ENCODE data around the gene SAC3D1.

Gene SAC3D1

DNA sequence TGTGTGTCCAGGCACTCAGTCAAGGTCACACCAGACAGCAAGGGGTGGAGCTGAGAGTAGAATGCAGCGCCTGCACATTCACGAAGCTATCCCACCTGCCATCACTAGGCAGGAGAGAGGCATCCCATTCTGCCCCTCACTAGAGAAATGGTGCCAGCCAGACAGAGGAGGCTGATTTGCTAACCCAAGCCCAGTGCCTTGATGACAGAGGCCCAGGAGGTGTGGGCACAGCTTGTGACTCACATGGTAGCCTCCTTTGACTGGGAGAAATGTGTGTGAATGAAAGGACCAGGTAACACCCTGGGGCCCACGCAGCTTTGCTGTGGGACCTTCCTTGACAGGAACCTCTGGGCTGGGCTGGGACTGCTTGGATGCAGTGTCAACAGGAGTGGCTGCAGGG lies 22.5 kb downstream of the SAC3D1 start:
- DNase-seq = no peak

DNA sequence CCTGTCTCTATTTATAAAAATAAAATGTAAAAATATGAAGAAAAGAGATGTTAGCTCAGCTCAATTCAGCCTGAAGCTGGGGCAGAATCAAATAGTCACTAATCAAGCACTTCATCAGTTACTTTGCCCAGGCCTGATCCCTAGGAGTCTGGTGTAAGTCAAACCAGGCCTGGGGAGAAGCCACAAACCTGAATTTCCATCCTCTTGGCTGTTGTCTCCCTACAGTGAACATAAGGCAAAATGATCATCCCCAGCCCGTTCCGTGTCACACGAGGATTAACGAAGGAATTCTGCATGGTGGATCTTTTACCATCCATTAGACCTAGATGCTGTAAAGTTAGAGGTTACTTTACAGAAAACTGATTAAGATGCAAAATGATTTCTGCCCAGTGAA lies 23.8 kb downstream of the SAC3D1 start:
- no peak for DNase-seq

DNA sequence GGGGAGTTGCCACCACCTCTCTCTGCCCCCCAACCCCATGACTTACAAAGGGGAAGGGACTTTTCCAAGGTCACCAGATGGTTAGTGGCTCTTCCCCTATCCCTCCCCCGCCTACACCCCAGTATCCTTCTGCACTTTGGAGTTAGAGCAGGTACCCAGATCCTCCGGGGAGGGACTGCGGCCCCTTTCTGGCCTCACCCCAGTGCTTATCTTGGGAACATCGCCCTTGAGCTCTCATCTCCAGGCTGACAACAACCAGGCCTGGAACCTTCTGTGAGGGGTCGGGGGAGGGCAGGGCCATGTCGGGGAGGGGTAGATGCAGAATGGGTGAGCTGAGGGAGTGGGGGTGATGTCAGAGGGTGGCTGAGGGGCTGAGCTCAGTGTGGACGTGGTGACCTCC lies 24.8 kb downstream of the SAC3D1 start:
- no peak for DNase-seq

DNA sequence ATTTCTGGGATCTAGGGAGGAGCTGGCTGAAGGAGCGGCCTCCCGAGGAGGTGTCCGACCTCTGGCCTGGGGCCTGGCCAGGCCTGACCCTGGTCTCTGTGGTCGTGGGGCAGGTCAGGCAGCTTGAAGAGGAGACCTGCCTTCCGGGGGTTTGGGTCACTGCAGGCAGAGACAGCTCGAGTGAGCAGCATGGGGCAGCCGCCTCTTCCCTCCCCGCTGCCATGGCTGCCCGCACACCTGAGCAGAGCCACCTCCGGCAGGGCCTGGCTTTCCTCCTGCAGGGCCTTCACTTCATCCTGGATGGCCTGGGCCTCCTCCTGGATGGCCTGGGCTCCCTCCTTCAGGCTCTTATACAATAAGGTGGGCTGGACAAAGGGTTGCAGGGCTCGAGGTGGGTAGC lies 25.3 kb downstream of the SAC3D1 start:
- no peak for DNase-seq

DNA sequence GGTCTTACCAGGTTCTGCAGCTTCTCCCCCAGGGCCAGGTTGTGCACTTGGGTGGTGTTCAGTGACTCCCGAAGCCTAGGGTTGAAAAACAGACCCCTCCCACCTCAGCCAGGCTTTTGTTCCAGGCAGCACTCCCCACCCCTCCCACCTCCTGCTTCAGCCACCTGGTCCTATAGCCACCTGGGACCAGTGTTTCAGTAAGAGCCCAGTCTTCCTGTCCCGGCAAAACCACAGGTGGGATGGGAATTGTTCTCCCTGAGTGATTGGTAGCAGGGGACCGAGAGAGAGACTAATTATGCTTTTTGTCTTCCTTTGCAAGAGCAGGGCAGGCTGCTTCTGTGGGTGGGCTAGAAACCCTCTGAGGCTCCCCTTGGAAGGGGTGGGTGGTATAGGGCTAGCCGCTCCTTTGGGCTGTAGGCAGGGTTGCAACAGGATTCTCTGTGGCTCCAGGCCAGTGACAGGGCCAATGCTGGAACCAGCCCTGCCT lies 25.8 kb downstream of the SAC3D1 start:
- DNase-seq = no peak

DNA sequence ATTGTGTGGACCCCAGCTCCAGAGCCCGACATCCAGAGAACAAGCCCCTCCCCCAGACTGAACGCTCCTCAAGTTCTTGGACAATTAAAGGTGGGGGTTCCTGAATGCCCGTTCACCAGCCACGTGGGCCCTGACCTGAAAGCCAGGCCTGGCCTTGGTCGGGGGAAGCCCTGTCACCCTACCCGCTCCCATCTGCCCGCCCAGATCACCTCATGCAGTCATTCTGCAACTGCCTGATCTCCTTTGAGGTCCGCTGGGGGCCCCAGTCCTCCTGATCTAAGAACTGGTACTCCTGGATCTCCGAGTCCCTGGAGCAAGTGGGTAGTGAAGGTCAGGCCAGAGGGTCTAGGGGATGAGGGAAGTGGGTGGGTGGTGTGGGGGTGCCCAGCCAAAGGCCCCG lies 26.4 kb downstream of the SAC3D1 start:
- no peak for DNase-seq

DNA sequence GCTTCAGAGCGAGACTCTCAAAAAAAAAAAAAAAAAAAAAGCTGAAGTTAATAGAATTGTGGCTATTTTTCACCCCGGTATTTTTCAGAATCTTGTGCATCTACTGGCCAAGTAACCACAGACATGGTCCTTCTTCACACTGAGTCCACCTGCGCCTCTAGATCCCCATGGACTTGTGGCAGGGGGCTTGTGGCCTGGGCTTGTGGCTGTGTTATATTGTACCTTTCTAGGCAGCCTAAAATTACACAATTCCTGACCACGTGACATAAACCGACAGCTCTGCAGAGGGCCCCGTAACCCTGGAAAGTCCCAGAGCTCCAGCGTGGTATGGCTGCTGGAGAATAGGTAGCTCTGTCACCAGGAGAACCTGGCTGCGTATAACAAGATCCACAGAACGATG lies 28.2 kb downstream of the SAC3D1 start:
- DNase-seq = no peak

DNA sequence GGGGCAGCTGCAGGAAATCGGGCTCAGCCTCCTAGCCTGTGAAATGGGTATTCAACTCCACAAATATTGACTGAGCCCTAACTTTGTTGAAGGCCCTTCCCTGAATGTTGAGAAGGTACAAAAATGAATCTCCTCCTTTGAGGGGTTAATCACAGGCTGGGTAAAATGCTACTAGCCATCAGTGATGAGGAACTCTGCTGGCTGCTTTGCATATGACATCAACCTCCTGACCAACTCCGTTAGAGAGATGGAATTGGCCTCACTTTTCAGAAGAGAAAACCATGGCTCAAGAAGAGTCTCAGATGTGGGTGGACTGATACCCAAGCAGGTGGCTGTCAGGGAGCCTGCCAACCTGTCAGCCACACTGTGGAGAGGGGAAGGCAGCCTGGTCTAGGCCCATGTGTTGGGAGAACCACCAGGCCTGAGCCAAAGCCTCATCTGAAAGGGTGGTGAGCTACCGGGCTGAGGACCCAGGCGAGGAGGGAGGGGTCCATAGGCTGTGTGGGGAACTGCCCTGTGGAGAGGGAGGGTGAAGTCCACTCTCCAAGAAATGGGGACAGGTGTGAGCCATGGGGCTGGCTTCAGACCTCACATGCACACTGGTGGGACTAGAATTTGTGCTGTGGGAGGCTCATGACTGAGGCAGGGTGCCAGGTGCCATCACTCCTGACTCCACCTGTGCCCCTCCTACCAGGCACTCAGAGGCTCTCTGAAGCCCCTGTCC lies 31.1 kb downstream of the SAC3D1 start:
- DNase-seq = no peak

DNA sequence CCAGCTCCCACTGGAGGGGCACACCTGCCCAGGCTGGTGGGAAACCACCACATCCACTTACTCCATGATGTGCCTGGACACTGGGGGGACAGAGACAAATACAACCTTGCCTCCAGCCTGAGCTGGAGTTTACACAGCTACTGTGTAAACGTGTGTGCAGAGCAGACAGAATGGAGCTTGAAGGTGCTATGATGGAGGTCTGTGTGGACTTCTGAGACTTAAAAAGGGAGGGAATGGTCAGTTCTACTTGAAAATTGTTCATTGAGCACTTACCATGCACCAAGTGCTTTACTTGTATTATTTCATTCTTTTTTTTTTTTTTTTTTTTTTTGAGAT lies 31.6 kb downstream of the SAC3D1 start:
- no peak for DNase-seq

DNA sequence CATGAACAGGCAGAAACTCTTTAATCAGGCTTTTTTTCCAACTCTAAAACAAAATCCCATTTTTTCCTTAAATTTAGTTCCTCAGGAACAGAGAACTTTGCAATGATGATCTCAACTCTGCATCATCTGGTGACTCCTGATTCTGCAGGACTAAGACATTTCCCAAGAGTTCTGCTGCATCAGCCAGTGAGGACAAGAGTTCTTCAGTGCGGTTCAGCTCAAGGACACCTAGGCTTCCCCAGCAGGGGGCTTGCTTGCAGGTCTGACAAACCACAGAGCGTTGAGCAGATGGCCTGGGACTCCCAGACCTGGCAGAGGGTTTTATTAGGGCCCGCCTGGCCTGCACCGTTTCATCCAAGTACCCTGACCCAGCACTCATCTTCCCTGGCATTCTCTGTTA lies 36.4 kb downstream of the SAC3D1 start:
- no peak for DNase-seq

DNA sequence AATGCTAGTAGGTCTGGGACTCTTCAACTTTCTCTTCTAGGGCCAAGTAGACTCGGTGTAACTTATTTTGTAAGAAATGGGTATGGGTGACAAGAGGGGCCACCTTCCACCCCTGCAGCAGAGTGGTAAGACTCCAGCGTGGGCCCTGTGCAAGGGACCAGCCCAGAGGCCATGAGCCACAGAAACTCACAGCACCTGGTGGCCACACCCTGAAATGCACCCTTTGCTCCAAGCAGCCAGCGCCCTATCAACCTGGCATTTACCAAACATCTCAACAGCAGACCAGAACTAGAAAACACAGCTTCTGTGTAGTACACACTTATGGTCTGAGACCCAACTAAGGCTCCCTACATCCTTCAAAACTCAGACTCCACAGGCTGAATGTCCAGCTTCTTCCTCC lies 37.1 kb downstream of the SAC3D1 start:
- DNase-seq = peak; percentile 73

DNA sequence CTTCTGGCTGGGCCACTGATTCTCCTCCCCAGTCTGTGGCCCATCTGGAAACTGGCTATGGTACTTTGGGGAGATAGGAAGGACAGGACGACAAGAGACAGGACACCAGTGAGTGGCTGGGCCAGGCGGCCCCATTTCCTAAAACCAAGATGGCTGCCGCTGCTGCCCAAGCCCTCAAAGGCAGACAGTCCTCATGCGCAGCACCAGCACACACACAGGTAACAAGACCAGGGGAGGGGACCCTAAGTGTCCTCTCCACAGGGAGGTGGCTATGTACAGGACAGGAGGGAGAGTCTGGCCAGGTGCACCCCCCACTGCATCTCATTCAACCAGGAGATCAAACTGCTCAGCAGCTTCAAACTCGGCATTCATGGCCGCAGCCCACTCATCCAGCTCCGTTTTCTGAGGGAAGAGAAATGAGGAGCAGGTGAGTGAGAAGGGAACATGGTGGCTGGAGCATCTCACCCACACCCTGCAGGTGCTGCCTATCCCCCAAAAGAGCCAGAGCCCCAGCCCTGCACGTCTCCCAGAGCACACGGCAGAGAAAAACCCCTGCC lies 37.9 kb downstream of the SAC3D1 start:
- no peak for DNase-seq

DNA sequence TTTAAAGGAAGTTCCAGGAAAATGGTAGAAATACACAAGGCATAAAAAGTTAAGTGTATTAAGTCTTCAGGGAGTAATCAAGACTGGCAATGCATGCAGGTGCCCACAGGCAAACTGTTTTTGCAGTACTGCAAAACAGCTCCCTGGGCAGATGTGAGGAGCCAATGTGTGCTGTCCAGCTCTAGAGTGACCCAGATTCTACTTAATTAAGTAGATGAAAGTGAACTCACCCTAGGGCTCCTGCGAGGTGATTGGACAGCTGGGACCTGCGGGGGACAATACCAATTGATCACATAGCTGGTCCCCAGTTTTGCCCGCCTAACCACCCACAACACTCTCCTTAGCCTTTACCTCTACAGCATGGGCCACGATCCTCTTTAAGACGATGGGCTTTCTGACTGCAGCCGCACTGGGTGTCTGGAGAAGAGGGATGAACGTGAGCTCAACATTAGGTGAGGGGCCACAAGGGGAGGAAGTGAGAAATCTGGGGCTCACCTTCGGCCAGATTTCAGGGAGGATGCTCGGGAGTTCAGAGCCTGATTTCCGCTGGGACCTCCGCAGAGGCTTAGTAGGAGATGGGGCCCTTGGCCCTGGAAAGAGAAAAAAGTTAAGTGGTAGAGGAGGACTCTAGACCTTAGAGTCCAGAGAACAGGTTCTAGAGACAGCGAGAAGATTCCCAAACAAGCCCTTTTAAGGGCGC lies 42.3 kb downstream of the SAC3D1 start:
- DNase-seq = no peak

DNA sequence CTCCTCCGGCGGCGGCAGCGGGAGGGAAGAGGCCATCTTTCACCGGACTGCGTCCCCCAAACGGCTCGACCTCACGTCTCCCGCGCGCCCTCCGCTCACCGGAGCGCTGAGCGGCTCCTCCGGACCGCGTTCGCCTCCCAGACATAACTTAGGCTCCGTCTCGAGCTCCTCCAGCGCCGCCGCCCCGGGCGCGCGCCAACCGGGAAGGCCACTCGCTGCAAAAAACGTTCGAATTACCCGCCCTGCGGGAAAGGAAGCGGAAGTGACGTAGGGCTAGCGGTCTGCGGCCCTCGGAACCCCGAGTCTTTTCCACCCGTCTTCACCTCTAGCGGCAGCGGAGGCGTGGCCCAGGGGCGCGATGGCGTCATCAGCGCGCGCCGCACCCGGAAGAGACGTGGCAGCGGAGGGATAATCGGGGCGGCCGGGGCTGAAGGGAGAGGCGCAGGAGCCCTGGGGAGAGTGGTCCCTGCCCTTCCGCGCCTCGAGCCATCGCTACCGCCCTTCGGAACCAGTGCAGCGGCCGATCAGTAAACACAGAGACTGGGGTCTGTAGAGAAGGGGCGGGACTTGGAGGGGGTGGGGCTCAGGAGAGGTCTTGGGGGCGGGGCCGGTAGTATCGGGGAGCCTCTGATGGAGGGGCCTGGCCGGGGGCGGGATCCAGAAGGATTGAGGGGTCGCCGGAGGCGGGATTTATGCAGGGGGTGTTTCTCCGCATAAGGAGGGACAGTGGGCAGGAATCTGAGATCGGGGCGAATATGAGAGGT lies 43.0 kb downstream of the SAC3D1 start, which contains the start of the genes CDCA5 and ZFPL1:
CDCA5 (minus strand) TSS at position 207 of the 764 bp plus-strand sequence; CDS start at position 145, 62 bp downstream.
ZFPL1 (plus strand) TSS at position 389 of the 764 bp plus-strand sequence. CDS start 477 bp downstream, outside the sequence.
- peak; percentile 95 for DNase-seq

DNA sequence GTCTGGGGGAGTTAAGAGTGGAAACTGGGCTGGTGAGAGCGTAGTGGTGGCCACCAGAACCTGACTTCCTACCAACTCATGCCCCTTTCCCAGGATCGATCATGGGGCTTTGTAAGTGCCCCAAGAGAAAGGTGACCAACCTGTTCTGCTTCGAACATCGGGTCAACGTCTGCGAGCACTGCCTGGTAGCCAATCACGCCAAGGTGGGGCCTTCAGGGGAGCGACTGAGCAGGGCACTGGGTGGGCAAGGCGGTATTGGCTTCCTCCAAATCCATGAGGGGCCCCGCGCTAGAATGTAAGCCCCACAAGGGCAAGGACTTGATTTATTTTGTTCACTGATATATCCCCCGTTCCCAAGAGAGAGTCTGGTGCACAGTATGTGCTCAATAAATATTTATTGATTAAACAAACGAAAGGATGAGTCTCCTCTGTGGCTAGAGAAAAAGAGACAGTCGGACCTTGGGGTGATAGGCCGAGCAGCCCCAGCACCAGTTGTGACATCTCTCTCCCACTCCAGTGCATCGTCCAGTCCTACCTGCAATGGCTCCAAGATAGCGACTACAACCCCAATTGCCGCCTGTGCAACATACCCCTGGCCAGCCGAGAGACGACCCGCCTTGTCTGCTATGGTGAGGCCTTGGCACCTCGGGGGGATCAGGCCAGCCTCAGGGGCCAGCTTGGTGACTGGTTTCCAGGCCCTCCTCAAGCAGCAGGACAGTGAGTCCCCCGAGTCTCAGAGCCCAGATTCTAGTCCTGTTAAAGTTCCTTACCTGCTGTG lies 43.8 kb downstream of the SAC3D1 start:
- no peak for DNase-seq

DNA sequence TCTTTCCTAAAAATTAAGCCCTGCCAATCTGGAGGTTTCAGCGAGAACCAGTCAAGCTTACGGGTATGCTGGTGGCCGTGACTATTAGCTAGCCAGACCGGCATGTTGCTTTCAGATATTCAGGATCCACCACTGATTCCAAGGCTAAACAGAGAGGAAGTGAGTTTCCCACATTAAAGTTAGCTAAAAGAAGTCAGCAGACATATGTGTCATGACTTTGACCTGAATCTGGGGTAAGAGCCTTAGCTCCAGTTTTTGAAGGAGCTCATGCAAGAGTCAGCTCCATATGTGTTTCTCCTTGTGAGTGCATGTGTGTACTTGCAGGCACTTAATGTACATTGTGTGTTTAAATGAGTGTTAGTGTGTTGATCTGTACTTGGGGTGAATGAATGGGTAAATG lies 44.4 kb downstream of the SAC3D1 start:
- DNase-seq = no peak

DNA sequence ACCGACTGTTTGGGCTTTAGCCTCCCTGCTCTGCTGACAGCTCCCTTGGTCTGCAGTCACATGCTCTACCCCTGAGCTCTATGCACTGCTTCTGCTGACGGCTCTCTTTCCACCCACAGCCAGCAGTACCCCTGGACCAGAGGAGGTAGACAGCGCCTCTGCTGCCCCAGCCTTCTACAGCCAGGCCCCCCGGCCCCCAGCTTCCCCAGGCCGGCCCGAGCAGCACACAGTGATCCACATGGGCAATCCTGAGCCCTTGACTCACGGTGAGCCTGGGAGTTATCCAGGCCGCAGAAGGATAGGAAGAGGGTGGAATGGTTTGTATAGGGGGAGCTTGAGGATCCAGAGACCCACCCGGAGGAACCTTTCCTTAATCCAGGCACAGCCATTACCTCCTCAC lies 45.8 kb downstream of the SAC3D1 start:
- DNase-seq = no peak

DNA sequence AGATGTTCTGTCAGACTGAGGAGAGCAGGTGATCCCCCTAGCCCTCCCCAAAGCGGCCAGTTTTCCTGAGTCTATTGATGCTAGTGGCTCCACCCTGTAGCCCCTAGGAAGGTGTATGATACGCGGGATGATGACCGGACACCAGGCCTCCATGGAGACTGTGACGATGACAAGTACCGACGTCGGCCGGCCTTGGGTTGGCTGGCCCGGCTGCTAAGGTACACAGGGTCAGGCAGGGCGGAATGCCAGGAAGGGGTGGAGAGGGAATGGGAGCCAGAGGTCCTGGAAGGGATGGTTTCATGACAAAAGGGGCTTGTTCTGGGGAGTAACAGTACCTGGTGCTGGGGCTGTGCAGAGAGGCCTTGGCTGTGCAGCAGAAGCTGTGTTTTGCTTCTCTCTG lies 46.2 kb downstream of the SAC3D1 start:
- DNase-seq = no peak

DNA sequence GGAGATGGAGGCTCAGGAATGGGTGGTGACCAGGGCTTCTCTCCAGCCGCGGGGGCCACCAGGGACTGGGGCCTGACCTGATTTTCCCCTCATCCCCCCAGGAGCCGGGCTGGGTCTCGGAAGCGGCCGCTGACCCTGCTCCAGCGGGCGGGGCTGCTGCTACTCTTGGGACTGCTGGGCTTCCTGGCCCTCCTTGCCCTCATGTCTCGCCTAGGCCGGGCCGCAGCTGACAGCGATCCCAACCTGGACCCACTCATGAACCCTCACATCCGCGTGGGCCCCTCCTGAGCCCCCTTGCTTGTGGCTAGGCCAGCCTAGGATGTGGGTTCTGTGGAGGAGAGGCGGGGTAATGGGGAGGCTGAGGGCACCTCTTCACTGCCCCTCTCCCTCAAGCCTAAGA lies 46.8 kb downstream of the SAC3D1 start:
- DNase-seq = no peak

DNA sequence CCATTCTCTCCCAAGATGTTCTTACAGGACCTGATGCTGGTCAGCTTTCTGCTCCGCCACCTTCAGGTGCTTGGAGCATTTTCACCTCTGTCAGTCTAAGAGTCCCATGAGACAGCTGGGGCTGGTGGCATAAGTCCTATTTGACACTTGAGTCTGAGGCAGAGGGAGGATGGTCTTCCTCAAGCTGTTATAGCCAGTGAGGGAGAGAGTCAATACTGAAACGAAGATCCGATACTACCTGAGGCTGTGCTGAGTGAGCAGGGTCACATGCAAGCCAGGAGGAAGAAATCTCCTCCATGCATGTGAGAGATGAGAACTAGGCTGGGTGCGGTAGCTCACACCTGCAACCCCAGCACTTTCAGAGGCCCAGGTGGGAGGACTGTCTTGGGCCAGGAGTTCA lies 48.6 kb downstream of the SAC3D1 start:
- no peak for DNase-seq

DNA sequence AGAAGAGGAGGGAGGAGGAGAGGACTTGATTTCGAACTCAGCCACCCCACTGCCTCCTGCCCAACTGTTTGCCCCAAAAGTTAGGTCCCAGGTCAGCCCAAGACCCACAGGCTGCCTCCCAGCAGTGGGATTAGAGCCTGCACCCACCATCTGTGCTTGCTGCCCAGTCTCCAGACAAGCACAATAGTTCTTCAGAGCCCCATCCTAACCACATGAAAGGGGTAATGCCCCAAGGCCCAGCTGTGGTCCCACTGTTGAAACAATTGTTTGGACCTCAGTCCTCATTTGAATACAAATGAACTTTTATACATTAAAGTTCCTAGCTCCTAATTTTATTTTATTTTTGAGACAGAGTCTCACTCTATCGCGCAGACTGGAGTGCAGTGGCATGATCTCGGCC lies 49.6 kb downstream of the SAC3D1 start:
- no peak for DNase-seq
